Gastroesophageal sphincter (tissue), 4 donors: ENCODE measurements around the gene PTPRD. TPM values are rescaled to one million over a fixed set of nuclear protein-coding genes. Genes with fewer than 3 reads are reported as not detected.

Experiments
- ATAC-seq: fragments of 150-250 bp; one replicate; pipeline ENCODE4 v1.9.1; 2016; ENCODE audit warnings: mild to moderate bottlenecking, moderate library complexity
- H3K27ac ChIP-seq, 4 donors: fragments of 200-600 bp; sonication (generic) in 3 of 4; 1 replicate in 3 of 4; 2 replicates in 1 of 4; pipeline ENCODE4 v1.5.1; 2016 to 2019
- H3K27me3 ChIP-seq: fragments of 200-600 bp; sonication (generic); one replicate; pipeline ENCODE4 v1.5.1; 2019
- H3K36me3 ChIP-seq, 2 donors: fragments of 200-600 bp; sonication (generic); one replicate each; pipeline ENCODE4 v1.5.1; 2019; ENCODE audit warnings: control low read depth in 1 of 2
- H3K4me1 ChIP-seq, 3 donors: fragments of 200-600 bp; sonication (generic); 1 replicate in 2 of 3; 2 replicates in 1 of 3; pipeline ENCODE4 v1.5.1; 2016 to 2019; ENCODE audit warnings: control low read depth in 2 of 3
- H3K4me3 ChIP-seq, 2 donors: fragments of 200-600 bp; sonication (generic); one replicate each; pipeline ENCODE4 v1.5.1; 2019; ENCODE audit warnings: mild to moderate bottlenecking in 1 of 2, moderate library complexity in 1 of 2
- H3K9me3 ChIP-seq, 3 donors: fragments of 200-600 bp; sonication (generic); one replicate each; pipeline ENCODE4 v1.5.1; 2017 to 2019; ENCODE audit warnings: control low read depth in 2 of 3
- CTCF ChIP-seq, 4 experiments: fragments of 200-600 bp in 2 of 4; fragments of 450-650 bp in 2 of 4; sonication (generic) in 1 of 4; IDR thresholded peaks; one replicate each; pipeline ENCODE4 v1.5.1; 2017 to 2019; ENCODE audit warnings: antibody characterized with exemption in 4 of 4, mild to moderate bottlenecking in 2 of 4, moderate library complexity in 2 of 4
- EP300 ChIP-seq: sonication (generic); formaldehyde crosslinking; IDR thresholded peaks from one replicate; pipeline ENCODE4 v1.6.1; 2017; ENCODE audit warnings: antibody characterized with exemption, mild to moderate bottlenecking
- POLR2A ChIP-seq, 2 donors: fragments of 450-650 bp; IDR thresholded peaks; one replicate each; pipeline ENCODE4 v1.6.1; 2017; ENCODE audit warnings: antibody characterized with exemption in 2 of 2, mild to moderate bottlenecking in 2 of 2, moderate library complexity in 1 of 2
- POLR2AphosphoS5 ChIP-seq: sonication (generic); formaldehyde crosslinking; IDR thresholded peaks from one replicate; pipeline ENCODE4 v1.6.1; 2017; ENCODE audit warnings: antibody characterized with exemption
- WGBS, 2 donors: methylation state at CpG; one replicate each; pipeline ENCODE4 v1.1.5; 2018; ENCODE audit warnings: low coverage in 1 of 2; 5-methylcytosine and 5-hydroxymethylcytosine counted together
- total RNA-seq, 4 donors: library from RNA; depleted of rRNA; stranded (reverse); fragments of >200 nt; gene quantifications; one replicate each; pipeline ENCODE4 v1.1.0, GENCODE V29; 2016

The PTPRD gene
- total RNA-seq, 4 donors from 2014 or later = 3.5 to 53.9 (median 15.8) TPM

DNA sequence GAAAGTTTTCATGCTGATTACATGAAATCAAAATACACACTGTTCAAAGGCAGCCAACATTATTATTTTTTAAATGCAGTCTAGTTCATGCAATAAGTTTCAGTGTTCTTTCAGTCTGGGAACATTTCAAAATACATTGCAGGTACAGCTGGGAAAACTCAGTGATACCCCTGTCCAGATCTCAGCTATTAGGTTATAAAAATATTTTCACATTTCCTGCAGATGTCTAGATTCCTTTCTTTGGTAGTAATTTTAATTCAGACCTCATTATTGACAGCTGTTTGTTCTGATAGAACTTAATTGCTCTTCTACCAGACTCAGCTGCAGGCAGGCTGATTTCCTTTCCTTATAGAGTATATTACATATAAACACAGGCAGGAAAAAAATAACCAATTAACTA is 2256.4 kb downstream of the PTPRD start:
- TF ChIP-seq CTCF (IDR thresholded peaks at IDR 0.05) (no peak), POLR2AphosphoS5 (no peak), POLR2A (IDR thresholded peaks at IDR 0.05) (no peak), EP300 (no peak)
- Histone ChIP-seq H3K9me3 (no peaks in the 10 kb centered on the region), H3K36me3 (no peaks in the 10 kb centered on the region), H3K27ac (no peak overlapping the region), H3K4me1 (no peaks in the 10 kb centered on the region), H3K4me3 (no peak overlapping the region), H3K27me3 (no peaks in the 10 kb centered on the region)
- no peak for ATAC-seq

GRCh38 chr9:8351436-8351835 is 2261.4 kb downstream of the PTPRD start:
- no peak for ATAC-seq
- Histone ChIP-seq H3K27ac (no peak overlapping the region), H3K4me1 (no peaks in the 10 kb centered on the region), H3K27me3 (no peaks in the 10 kb centered on the region), H3K4me3 (no peak overlapping the region), H3K36me3 (no peaks in the 10 kb centered on the region), H3K9me3 (no peaks in the 10 kb centered on the region)
- no peak for TF ChIP-seq CTCF (IDR thresholded peaks at IDR 0.05)
- TF ChIP-seq POLR2AphosphoS5 = no peak
- no peak for TF ChIP-seq EP300
- TF ChIP-seq POLR2A (IDR thresholded peaks at IDR 0.05) = no peak

- Histone ChIP-seq H3K27me3 (no peaks in the 10 kb centered on the region), H3K9me3 (no peaks in the 10 kb centered on the region), H3K36me3 (no peaks in the 10 kb centered on the region), H3K4me1 (no peaks in the 10 kb centered on the region), H3K4me3 (no peak overlapping the region), H3K27ac (no peak overlapping the region)
- TF ChIP-seq POLR2A (IDR thresholded peaks at IDR 0.05) = no peak
- 39 to 46% methylated on average over 4 of the region's 4 CpGs for WGBS, 2 donors
- no peak for ATAC-seq
Observed at GRCh38 chr9:8349901-8350300, 2262.9 kb downstream of the PTPRD start.

GRCh38 chr9:8349376-8349775 is 2263.4 kb downstream of the PTPRD start:
- no peak for TF ChIP-seq POLR2AphosphoS5
- TF ChIP-seq CTCF (IDR thresholded peaks at IDR 0.05) = no peak
- no peak for TF ChIP-seq POLR2A (IDR thresholded peaks at IDR 0.05)
- no peak for TF ChIP-seq EP300
- H3K9me3 ChIP-seq = no peaks in the 10 kb centered on the region
- no peak for ATAC-seq
- H3K27me3 ChIP-seq = no peaks in the 10 kb centered on the region
- no peaks in the 10 kb centered on the region for H3K4me1 ChIP-seq
- no peak overlapping the region for H3K27ac ChIP-seq
- H3K4me3 ChIP-seq = no peak overlapping the region
- H3K36me3 ChIP-seq = no peaks in the 10 kb centered on the region
- 54 to 58% methylated on average over 2 of the region's 2 CpGs for WGBS, 2 donors

- TF ChIP-seq POLR2A (IDR thresholded peaks at IDR 0.05) (no peak), CTCF (IDR thresholded peaks at IDR 0.05) (no peak), POLR2AphosphoS5 (no peak), EP300 (no peak)
- 29 to 55% methylated on average over 1 to 2 of the region's 4 CpGs for WGBS, 2 donors
- H3K36me3 ChIP-seq = no peaks in the 10 kb centered on the region
- H3K9me3 ChIP-seq = no peaks in the 10 kb centered on the region
- H3K27ac ChIP-seq = no peak overlapping the region
- H3K4me3 ChIP-seq = no peak overlapping the region
- no peak for ATAC-seq
- H3K4me1 ChIP-seq = no peaks in the 10 kb centered on the region
- H3K27me3 ChIP-seq = no peaks in the 10 kb centered on the region
Observed at GRCh38 chr9:8348756-8349155, 2264.0 kb downstream of the PTPRD start.

GRCh38 chr9:8346296-8346695 is 2266.5 kb downstream of the PTPRD start:
- 92 to 100% methylated on average over 3 to 4 of the region's 4 CpGs for WGBS, 2 donors
- Histone ChIP-seq H3K9me3 (no peaks in the 10 kb centered on the region), H3K4me1 (no peaks in the 10 kb centered on the region), H3K27ac (no peak overlapping the region), H3K4me3 (no peak overlapping the region), H3K27me3 (no peaks in the 10 kb centered on the region), H3K36me3 (no peaks in the 10 kb centered on the region)
- TF ChIP-seq POLR2A (IDR thresholded peaks at IDR 0.05) = no peak
- TF ChIP-seq CTCF (IDR thresholded peaks at IDR 0.05) = no peak
- no peak for TF ChIP-seq EP300
- TF ChIP-seq POLR2AphosphoS5 = no peak
- no peak for ATAC-seq
